ENCODE data around the gene UGT1A10. TPM values are rescaled to one million over a fixed set of nuclear protein-coding genes. Genes with fewer than 3 reads are reported as not detected.

UGT1A10 gene
- total and polyA plus RNA-seq, 8 donors = 0.09 TPM; not detected in 7

DNA sequence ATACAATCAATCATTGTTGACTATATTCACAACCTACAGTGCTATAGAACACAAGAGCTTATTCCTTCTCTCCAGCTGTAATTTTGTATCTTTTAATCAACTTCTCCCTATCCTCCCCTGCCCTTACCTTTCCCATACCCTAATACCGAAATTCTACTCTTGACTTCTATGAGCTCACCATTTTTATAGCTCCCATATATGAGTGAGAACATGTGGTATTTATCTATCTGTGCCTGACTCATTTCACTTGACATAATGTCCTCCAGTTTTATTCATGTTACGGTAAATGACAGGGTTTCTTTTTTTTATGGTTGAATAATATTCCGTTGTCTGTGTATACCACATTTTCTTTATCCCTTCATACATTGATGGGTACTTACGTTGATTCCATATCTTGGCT, 144.5 kb downstream of the UGT1A10 start:
- Histone ChIP-seq H3K4me3 (no peak overlapping the region), H3K27me3 (no peaks in the 10 kb centered on the region), H3K4me1 (no peaks in the 10 kb centered on the region), H3K36me3 (no peaks in the 10 kb centered on the region), H3K9me3 (no peaks in the 10 kb centered on the region), H3K27ac (no peak overlapping the region)
- WGBS, 2 donors = 71 to 83% methylated on average over 4 of the region's 4 CpGs
- TF ChIP-seq, protein P1, sequence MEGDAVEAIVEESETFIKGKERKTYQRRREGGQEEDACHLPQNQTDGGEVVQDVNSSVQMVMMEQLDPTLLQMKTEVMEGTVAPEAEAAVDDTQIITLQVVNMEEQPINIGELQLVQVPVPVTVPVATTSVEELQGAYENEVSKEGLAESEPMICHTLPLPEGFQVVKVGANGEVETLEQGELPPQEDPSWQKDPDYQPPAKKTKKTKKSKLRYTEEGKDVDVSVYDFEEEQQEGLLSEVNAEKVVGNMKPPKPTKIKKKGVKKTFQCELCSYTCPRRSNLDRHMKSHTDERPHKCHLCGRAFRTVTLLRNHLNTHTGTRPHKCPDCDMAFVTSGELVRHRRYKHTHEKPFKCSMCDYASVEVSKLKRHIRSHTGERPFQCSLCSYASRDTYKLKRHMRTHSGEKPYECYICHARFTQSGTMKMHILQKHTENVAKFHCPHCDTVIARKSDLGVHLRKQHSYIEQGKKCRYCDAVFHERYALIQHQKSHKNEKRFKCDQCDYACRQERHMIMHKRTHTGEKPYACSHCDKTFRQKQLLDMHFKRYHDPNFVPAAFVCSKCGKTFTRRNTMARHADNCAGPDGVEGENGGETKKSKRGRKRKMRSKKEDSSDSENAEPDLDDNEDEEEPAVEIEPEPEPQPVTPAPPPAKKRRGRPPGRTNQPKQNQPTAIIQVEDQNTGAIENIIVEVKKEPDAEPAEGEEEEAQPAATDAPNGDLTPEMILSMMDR (IDR thresholded peaks at IDR 0.05) = no peak
- no peak for FAIRE-seq
- no peak for ATAC-seq
- intact Hi-C loops (cut with DNase I) = no loop called here
- no peak for DNase-seq

DNA sequence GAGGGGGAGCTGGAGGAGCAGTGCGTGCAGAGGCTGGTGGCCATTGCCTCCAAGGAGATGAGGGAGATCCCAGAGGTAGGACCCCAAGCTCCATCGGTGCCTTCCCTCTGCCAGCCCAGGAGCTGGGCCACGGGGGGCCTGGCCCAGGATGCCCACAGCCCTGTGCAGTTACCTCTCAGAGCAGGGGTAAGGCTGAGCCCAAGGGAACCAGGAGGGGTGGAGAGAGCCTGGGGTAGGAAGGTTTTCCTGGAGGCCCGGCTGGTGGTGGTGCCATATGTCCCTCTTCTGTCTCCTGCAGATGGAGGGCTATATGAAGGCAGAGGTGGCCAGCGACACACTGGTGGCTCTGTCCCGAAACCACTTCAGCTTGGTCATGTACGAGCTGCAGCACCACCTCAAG, 153.3 kb downstream of the UGT1A10 start:
- intact Hi-C loops (cut with DNase I) = no loop called here
- DNase-seq (no peak), ATAC-seq (no peak), FAIRE-seq (no peak)
- Histone ChIP-seq H3K27me3 (no peaks in the 10 kb centered on the region), H3K9me3 (no peaks in the 10 kb centered on the region), H3K36me3 (no peaks in the 10 kb centered on the region), H3K4me1 (no peaks in the 10 kb centered on the region), H3K27ac (no peak overlapping the region), H3K4me3 (no peak overlapping the region)
- TF ChIP-seq, protein P1 (IDR thresholded peaks at IDR 0.05) = no peak
- 85 to 89% methylated on average over 7 of the region's 7 CpGs for WGBS, 2 donors

DNA sequence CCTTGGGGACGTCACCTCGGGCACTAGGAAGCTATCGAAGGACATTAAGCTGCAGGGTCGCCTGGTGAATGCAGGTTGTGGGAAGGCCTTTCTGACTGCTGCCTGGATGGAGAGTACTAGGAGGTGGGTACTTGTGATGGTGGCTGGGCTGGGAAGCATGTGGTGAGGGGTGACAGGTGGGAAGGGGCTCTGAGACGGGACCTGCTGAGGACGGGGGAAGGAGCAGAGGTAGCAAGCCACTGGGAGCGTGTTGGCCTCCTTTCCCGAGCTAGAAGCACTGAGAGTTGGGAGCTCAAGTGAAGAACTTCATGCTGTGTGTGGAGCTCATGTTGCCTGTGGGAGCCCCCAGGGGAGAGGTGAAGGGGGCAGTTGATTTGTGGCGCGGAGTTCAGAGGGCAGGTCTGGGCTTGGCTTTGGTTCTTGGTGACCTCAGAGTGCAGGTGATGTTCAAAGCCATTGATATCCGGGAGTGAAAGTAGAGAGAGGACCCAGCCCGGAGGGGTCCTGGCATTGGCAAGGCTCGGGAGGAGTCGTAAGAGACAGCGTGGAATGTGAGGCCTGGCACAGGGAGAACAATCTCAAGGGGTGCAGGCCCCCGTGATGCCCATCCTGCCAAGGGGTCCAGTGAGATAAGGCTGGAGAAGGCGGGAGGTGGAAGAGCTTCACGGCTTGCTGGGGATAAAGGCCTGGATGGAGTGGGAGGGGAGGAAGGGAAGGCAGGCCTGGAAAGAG, 155.1 kb downstream of the UGT1A10 start:
- Histone ChIP-seq H3K9me3 (no peaks in the 10 kb centered on the region), H3K4me3 (no peak overlapping the region), H3K4me1 (no peaks in the 10 kb centered on the region), H3K27ac (no peak overlapping the region), H3K36me3 (no peaks in the 10 kb centered on the region), H3K27me3 (no peaks in the 10 kb centered on the region)
- DNase-seq (no peak), FAIRE-seq (no peak), ATAC-seq (no peak)
- TF ChIP-seq, protein P1 (IDR thresholded peaks at IDR 0.05) = no peak
- 68 to 72% methylated on average over 18 of the region's 18 CpGs for WGBS, 2 donors
- intact Hi-C loops (cut with DNase I) = no loop called here

DNA sequence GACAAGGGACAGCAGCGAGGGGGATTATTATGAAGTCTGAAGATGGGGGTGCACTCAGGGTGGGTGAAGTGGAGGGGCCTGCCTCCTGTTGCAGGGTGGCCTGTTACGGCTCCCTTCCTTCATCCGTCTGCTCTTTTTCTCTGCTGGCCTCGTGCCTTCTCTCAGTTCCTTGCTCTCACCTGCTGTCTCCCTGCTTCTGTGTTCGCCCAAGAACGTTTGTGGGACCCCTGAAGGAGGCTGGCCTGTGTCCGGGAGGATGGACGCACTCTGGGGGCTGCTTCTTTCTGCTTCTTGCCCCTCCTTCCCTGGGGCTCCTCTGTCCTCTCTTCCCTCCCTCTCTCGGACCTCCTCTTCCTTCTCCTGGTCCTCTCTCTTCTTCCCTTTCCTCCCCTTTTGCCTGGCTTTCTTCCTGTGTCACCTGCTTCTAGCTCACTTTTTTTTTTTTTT, 155.7 kb downstream of the UGT1A10 start:
- Histone ChIP-seq H3K27me3 (no peaks in the 10 kb centered on the region), H3K27ac (no peak overlapping the region), H3K36me3 (no peaks in the 10 kb centered on the region), H3K4me1 (no peaks in the 10 kb centered on the region), H3K9me3 (no peaks in the 10 kb centered on the region), H3K4me3 (no peak overlapping the region)
- TF ChIP-seq, protein P1 (IDR thresholded peaks at IDR 0.05) = no peak
- intact Hi-C loops (cut with DNase I) = no loop called here
- DNase-seq (no peak), ATAC-seq (no peak), FAIRE-seq (no peak)
- 60% methylated on average over 8 to 9 of the region's 9 CpGs for WGBS, 2 donors

DNA sequence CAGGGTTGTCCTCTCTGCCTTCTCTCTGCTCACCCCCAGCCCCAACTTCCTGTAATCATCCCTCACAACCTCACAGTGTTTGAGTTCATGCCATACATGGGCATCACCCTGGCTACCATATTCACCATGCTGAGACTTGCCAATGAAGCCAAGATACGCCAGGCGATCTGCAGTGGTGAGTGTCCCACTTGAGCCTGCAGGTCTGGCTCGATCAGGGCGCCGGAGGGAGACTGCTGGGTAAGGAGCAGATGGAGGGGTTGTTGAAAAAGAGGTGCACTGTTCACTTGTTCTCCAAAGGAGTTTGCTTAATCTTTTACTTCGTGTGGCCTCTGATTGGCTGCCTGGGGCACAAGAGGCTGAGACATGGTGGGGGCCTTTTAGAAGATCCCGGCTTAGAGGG, 156.5 kb downstream of the UGT1A10 start:
- intact Hi-C loops (cut with DNase I) = no loop called here
- Histone ChIP-seq H3K27ac (no peak overlapping the region), H3K27me3 (no peaks in the 10 kb centered on the region), H3K9me3 (no peaks in the 10 kb centered on the region), H3K36me3 (no peaks in the 10 kb centered on the region), H3K4me3 (no peak overlapping the region), H3K4me1 (no peaks in the 10 kb centered on the region)
- TF ChIP-seq, protein P1 (IDR thresholded peaks at IDR 0.05) = no peak
- ATAC-seq = no peak
- 75 to 91% methylated on average over 7 of the region's 7 CpGs for WGBS, 2 donors
- DNase-seq = no peak
- FAIRE-seq = no peak

Data from pancreas (tissue), 10 donors.